ENCODE results near the gene ARMC12.

GRCh38 chr6:35742842-35743241 lies 6.0 kb downstream of the ARMC12 start:
- no peak for TF ChIP-seq POLR2A (IDR thresholded peaks at IDR 0.05; ENCODE audit: low read depth, low read length)
- TF ChIP-seq POLR2AphosphoS5 (IDR thresholded peaks at IDR 0.05; ENCODE audit: low read depth, low read length), result no peak

Data from GM12892 (cell line).